Thymus (tissue), 11 donors: ENCODE data around the gene ARL6IP1. TPM values are rescaled to one million over a fixed set of nuclear protein-coding genes. Genes with fewer than 3 reads are reported as not detected.
"Not testable (repeated sequence)": the region's sequence is repeated elsewhere in the genome, so short reads cannot be mapped to it uniquely, and the experiment has no call there.

ENCODE experiments used
- DNase-seq, 9 donors: peaks; one replicate each; pipeline ENCODE4 v3.0.0-alpha.2; 2013; ENCODE audit warnings: low spot score in 9 of 9, low read depth in 6 of 9, missing footprints in 1 of 9
- H3K27ac ChIP-seq, 2 donors: one replicate each; pipeline ENCODE4 v1.5.1; 2013; ENCODE audit warnings: control low read depth in 1 of 2, low read depth in 1 of 2, low read length in 1 of 2, mild to moderate bottlenecking in 1 of 2, moderate library complexity in 1 of 2
- H3K27me3 ChIP-seq, 2 donors: one replicate each; pipeline ENCODE4 v1.5.1; 2013; ENCODE audit warnings: low read length in 1 of 2; ENCODE audit not compliant: control insufficient read depth in 2 of 2, insufficient read depth in 1 of 2
- H3K36me3 ChIP-seq, 2 donors: one replicate each; pipeline ENCODE4 v1.5.1; 2013; ENCODE audit warnings: low read length in 1 of 2, mild to moderate bottlenecking in 1 of 2, moderate library complexity in 1 of 2; ENCODE audit not compliant: control insufficient read depth in 2 of 2, insufficient read depth in 2 of 2
- H3K4me1 ChIP-seq, 2 donors: one replicate each; pipeline ENCODE4 v1.5.1; 2013; ENCODE audit warnings: low read length in 2 of 2; ENCODE audit not compliant: control insufficient read depth in 2 of 2, insufficient read depth in 2 of 2
- H3K4me3 ChIP-seq, 2 donors: one replicate each; pipeline ENCODE4 v1.5.1; 2013; ENCODE audit warnings: low read length in 2 of 2, control low read depth in 1 of 2, mild to moderate bottlenecking in 1 of 2
- H3K9me3 ChIP-seq, 2 donors: one replicate each; pipeline ENCODE4 v1.5.1; 2013; ENCODE audit warnings: low read length in 1 of 2, mild to moderate bottlenecking in 1 of 2; ENCODE audit not compliant: control insufficient read depth in 2 of 2, insufficient read depth in 1 of 2
- WGBS: extraction: QIAGEN DNeasy Blood & Tissue Kit; methylation state at CpG from one replicate; pipeline ENCODE4 v1.1.7; 2013; 5-methylcytosine and 5-hydroxymethylcytosine counted together
- polyA plus RNA-seq: library from polyadenylated mRNA; stranded (reverse); fragments of 200-250 nt; gene quantifications from one replicate; pipeline ENCODE4 v1.2.3, GENCODE V29; 2013
- total RNA-seq: library from RNA; stranded (reverse); fragments of 120-200 nt; gene quantifications from one replicate; pipeline ENCODE4 v1.2.4, GENCODE V29; 2013
- donor health status: healthy.

ARL6IP1 gene
- total and polyA plus RNA-seq, 2 donors, result 120 to 169 TPM

GRCh38 chr16:18789850-18790706, 11.3 kb downstream of the ARL6IP1 start, which contains the start of gene RPS15A:
Gene RPS15A, minus strand, starts transcription at chr16:18790334. Its CDS starts 1,221 bp downstream, at chr16:18789113.
- H3K36me3 ChIP-seq, result peaks cover 57 to 62% of the 10 kb centered on the region in 2 donors
- WGBS, result 5% methylated on average over 60 of the region's 60 CpGs
- H3K27ac ChIP-seq, result peak within 1 kb of the TSS; percentile 80 to 91
- H3K27me3 ChIP-seq, result no peaks in the 10 kb centered on the region
- no peaks in the 10 kb centered on the region for H3K9me3 ChIP-seq
- H3K4me1 ChIP-seq, result peaks cover 18 to 21% of the 10 kb centered on the region in 2 donors
- DNase-seq, result peak; percentile 90 to 98 (median 96)
- H3K4me3 ChIP-seq, result peak within 1 kb of the TSS; percentile 82 to 96

- no peak for DNase-seq
- H3K36me3 ChIP-seq, result peaks cover 60 to 63% of the 10 kb centered on the region in 2 donors
- peak overlapping the region; percentile 80 to 91 for H3K27ac ChIP-seq
- no peaks in the 10 kb centered on the region for H3K27me3 ChIP-seq
- no peaks in the 10 kb centered on the region for H3K9me3 ChIP-seq
- H3K4me3 ChIP-seq, result peak overlapping the region; percentile 82 to 96
- H3K4me1 ChIP-seq, result peaks cover 18 to 21% of the 10 kb centered on the region in 2 donors
- WGBS, result under 1% methylated on average over 5 of the region's 5 CpGs
Observed at GRCh38 chr16:18789515-18789849, 11.9 kb downstream of the ARL6IP1 start.

GRCh38 chr16:18788828-18789514, 12.4 kb downstream of the ARL6IP1 start:
- H3K36me3 ChIP-seq, result peaks cover 63 to 64% of the 10 kb centered on the region in 2 donors
- H3K27ac ChIP-seq, result peak overlapping the region; percentile 46 to 91
- no peaks in the 10 kb centered on the region for H3K9me3 ChIP-seq
- H3K27me3 ChIP-seq, result no peaks in the 10 kb centered on the region
- H3K4me3 ChIP-seq, result peak overlapping the region; percentile 82 to 96
- WGBS, result 29% methylated on average over 20 of the region's 20 CpGs
- DNase-seq, result peak in 1 of 9 donors; percentile 34
- H3K4me1 ChIP-seq, result peaks cover 18 to 21% of the 10 kb centered on the region in 2 donors

GRCh38 chr16:18784917-18785623, 16.3 kb downstream of the ARL6IP1 start:
- Histone ChIP-seq H3K27ac (no peak overlapping the region), H3K4me3 (no peak overlapping the region), H3K4me1 (peaks cover 18 to 21% of the 10 kb centered on the region in 2 donors), H3K9me3 (no peaks in the 10 kb centered on the region), H3K27me3 (no peaks in the 10 kb centered on the region), H3K36me3 (peaks cover 64 to 68% of the 10 kb centered on the region in 2 donors)
- DNase-seq, result no peak
- WGBS, result 94% methylated on average over 8 of the region's 8 CpGs

GRCh38 chr16:18783430-18784341, 17.7 kb downstream of the ARL6IP1 start:
- no peak overlapping the region for H3K4me3 ChIP-seq
- 97% methylated on average over 17 of the region's 17 CpGs for WGBS
- no peak for DNase-seq
- H3K27me3 ChIP-seq, result no peaks in the 10 kb centered on the region
- no peak overlapping the region for H3K27ac ChIP-seq
- no peaks in the 10 kb centered on the region for H3K9me3 ChIP-seq
- H3K36me3 ChIP-seq, result peaks cover 61 to 64% of the 10 kb centered on the region in 2 donors
- peaks cover 14 to 17% of the 10 kb centered on the region in 2 donors for H3K4me1 ChIP-seq

- H3K27ac ChIP-seq, result no peak overlapping the region
- H3K4me3 ChIP-seq, result no peak overlapping the region
- DNase-seq, result no peak
- WGBS, result 96% methylated on average over 8 of the region's 8 CpGs
- H3K9me3 ChIP-seq, result no peaks in the 10 kb centered on the region
- no peaks in the 10 kb centered on the region for H3K27me3 ChIP-seq
- peaks cover 53 to 56% of the 10 kb centered on the region in 2 donors for H3K36me3 ChIP-seq
- H3K4me1 ChIP-seq, result peaks cover 5 to 9% of the 10 kb centered on the region in 2 donors
Observed at GRCh38 chr16:18782697-18783429, 18.5 kb downstream of the ARL6IP1 start.

- peaks cover 38 to 40% of the 10 kb centered on the region in 2 donors for H3K36me3 ChIP-seq
- not testable (repeated sequence) for H3K27me3 ChIP-seq, H3K4me1 ChIP-seq, H3K27ac ChIP-seq, DNase-seq, H3K9me3 ChIP-seq, H3K4me3 ChIP-seq
- 94% methylated on average over 5 of the region's 6 CpGs for WGBS
Observed at GRCh38 chr16:18781232-18781631, 20.1 kb downstream of the ARL6IP1 start.
